Mucosa of descending colon (tissue), 3 donors: Measurements from ENCODE around the gene FGFR1OP2. TPM values are rescaled to one million over a fixed set of nuclear protein-coding genes. Genes with fewer than 3 reads are reported as not detected.

Experiments used
- ATAC-seq: fragments of 200-7000 bp; cut with Tn5 transposase; one replicate; pipeline ENCODE4 v1.9.1; 2020; ENCODE audit warnings: mild to moderate bottlenecking, moderate library complexity
- DNase-seq, 3 donors: peaks; one replicate each; pipeline ENCODE4 v3.0.0-alpha.2; 2020
- H3K36me3 ChIP-seq: fragments of 200-600 bp; one replicate; pipeline ENCODE4 v1.8.0; 2021; ENCODE audit warnings: low read depth, mild to moderate bottlenecking
- H3K4me1 ChIP-seq: fragments of 200-600 bp; one replicate; pipeline ENCODE4 v1.8.0; 2021; ENCODE audit warnings: low read depth, mild to moderate bottlenecking
- H3K4me3 ChIP-seq: fragments of 200-600 bp; one replicate; pipeline ENCODE4 v1.8.0; 2021; ENCODE audit warnings: mild to moderate bottlenecking
- H3K9me3 ChIP-seq: fragments of 200-600 bp; one replicate; pipeline ENCODE4 v1.8.0; 2021; ENCODE audit warnings: mild to moderate bottlenecking
- intact Hi-C, 2 donors: fragments of 100-400 bp; cut with DNase I in 1 of 2; cut with micrococcal nuclease in 1 of 2; formaldehyde crosslinking; loops; one replicate each; pipeline versions ENCODE4 v1.11.0 to v1.11.1; 2022; cut with DNase I, micrococcal nuclease
- total RNA-seq, 3 donors: library from RNA; stranded (reverse); fragmentation: NEBNext Ultra II Directional in 2 of 3; extraction: Animal tissue kit (Norgen Biotek cat#: 25700) in 2 of 3; gene quantifications; one replicate each; pipeline versions ENCODE4 v1.2.1 to v1.2.4, GENCODE V29; 2021 to 2023
- TF ChIP-seq, protein P1 (sequence below): fragments of 200-600 bp; IDR thresholded peaks from one replicate; pipeline ENCODE4 v1.8.0; 2022; ENCODE audit warnings: antibody characterized with exemption, mild to moderate bottlenecking
- donor health status: DM: no; HTN: no; CAD: no; lungs with moderate emphysema.
- donor health status: DM: no; HTN: no; CAD: no.
- donor health status: DM: no; HTN: yes; CAD: no.

FGFR1OP2 gene
- total RNA-seq, 3 donors from 2014 or later = 25.1 to 50.9 (median 28.2) TPM

DNA sequence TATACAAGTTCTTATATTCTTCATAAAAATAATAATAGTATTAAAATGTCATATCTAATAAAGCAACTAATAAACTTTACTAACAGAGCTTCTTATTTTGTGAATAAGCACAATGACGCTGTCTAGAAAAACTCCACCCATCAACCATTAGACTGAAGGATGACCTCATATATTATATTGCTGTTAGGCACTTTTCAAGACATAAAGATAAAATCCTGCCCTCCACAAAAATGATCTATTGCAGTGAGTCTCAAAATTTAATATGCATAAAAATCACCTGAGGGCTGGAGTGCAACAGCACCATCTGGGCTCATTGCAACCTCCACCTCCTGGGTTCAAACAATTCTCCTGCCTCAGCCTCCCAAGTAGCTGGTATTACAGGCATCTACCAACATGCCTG, 55.8 kb downstream of the FGFR1OP2 start:
- intact Hi-C loops = no loop called here
- no peak for ATAC-seq
- H3K9me3 ChIP-seq = no peaks in the 10 kb centered on the region
- DNase-seq = no peak
- H3K4me1 ChIP-seq = no peaks in the 10 kb centered on the region
- TF ChIP-seq, protein P1, sequence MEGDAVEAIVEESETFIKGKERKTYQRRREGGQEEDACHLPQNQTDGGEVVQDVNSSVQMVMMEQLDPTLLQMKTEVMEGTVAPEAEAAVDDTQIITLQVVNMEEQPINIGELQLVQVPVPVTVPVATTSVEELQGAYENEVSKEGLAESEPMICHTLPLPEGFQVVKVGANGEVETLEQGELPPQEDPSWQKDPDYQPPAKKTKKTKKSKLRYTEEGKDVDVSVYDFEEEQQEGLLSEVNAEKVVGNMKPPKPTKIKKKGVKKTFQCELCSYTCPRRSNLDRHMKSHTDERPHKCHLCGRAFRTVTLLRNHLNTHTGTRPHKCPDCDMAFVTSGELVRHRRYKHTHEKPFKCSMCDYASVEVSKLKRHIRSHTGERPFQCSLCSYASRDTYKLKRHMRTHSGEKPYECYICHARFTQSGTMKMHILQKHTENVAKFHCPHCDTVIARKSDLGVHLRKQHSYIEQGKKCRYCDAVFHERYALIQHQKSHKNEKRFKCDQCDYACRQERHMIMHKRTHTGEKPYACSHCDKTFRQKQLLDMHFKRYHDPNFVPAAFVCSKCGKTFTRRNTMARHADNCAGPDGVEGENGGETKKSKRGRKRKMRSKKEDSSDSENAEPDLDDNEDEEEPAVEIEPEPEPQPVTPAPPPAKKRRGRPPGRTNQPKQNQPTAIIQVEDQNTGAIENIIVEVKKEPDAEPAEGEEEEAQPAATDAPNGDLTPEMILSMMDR = no peak
- no peaks in the 10 kb centered on the region for H3K36me3 ChIP-seq
- H3K4me3 ChIP-seq = no peak overlapping the region

DNA sequence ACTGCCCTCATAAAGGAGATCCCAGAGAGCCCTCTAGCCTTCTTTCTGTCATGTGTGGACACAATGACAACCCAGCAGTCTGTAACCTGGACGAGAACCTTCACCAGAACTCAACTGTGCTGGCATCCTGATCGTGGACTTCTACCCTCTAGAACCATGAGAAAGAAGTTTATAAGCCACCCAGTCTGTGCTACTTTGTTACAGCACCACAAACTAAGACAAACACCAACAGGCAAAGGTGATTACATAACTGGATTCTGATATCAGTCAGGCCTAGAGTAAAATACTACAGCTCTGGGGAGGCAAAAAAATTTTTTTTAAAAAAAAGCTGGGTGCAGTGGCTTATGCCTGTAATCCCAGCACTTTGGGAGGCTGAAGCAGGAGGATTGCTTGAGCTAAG, 57.4 kb downstream of the FGFR1OP2 start:
- intact Hi-C loops = no loop called here
- no peaks in the 10 kb centered on the region for H3K36me3 ChIP-seq

DNA sequence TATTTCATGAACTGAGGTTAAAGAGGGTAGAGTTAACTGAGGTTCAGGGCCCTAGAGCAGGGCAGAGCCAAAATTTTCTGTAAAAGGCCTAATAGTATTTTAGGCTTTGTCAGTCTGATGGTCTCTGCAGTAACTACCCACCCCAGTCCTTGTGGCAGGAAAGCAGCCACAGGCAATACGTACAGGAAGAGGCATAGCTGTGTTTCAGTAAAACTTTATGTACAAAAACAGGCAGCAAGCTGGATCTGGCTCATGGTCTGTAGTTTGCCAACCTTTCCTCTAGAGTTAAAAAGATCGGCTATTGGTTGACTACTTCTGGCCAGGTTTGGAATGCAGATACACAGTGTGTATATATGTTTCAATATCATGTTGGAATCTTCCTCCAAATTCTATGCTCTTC, 58.7 kb downstream of the FGFR1OP2 start:
- Histone ChIP-seq H3K4me3 (no peak overlapping the region), H3K4me1 (no peaks in the 10 kb centered on the region), H3K36me3 (no peaks in the 10 kb centered on the region), H3K9me3 (no peaks in the 10 kb centered on the region)
- DNase-seq (no peak), ATAC-seq (no peak)
- intact Hi-C loops = no loop called here
- TF ChIP-seq, protein P1 = no peak

More for the DNA sequence above, 57.4 kb downstream of the FGFR1OP2 start:
- TF ChIP-seq, protein P1 = no peak
- DNase-seq (no peak), ATAC-seq (no peak)
- Histone ChIP-seq H3K4me1 (no peaks in the 10 kb centered on the region), H3K4me3 (no peak overlapping the region), H3K9me3 (no peaks in the 10 kb centered on the region)

DNA sequence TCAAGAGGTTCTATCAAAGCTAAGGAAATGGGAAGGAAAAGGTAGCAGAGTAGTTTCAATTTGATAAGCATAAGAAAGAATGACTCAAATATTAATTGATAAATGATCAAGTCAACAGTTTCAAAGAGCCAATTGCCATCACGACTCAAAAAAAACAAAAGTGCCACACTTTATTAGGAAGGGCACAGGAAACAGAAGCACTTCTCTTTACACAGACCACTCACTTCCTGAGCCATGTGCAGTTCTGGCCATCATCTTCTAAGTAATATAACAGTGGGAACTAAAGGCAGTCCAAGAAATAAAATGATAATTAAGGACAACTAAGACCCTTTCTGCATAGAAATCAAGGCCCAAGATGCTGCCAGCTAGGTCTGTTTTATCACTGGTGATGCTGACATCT, 62.7 kb downstream of the FGFR1OP2 start:
- Histone ChIP-seq H3K4me1 (no peaks in the 10 kb centered on the region), H3K4me3 (no peak overlapping the region), H3K36me3 (no peaks in the 10 kb centered on the region), H3K9me3 (no peaks in the 10 kb centered on the region)
- intact Hi-C loops = no loop called here
- TF ChIP-seq, protein P1 = no peak
- no peak for DNase-seq
- no peak for ATAC-seq

DNA sequence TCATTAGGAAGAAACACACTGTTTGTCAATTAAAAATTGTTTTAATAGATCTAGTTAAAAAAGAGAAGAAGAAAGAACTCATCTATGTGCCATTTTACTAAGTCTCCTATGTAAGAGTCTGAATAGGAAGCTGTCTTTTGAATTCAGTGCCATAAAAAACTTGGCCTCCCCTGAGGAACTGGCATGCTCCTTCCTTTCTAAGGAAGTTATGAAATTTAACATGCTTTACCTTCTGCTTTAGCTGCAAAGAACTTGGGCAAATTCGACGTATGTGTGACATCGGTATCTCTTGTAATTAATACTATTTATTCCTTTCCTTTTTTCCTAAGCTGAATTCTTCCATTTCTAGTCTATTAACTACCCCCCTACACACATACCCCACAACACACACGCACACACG, 63.4 kb downstream of the FGFR1OP2 start:
- no peak for DNase-seq
- TF ChIP-seq, protein P1 = no peak
- Histone ChIP-seq H3K4me1 (no peaks in the 10 kb centered on the region), H3K36me3 (no peaks in the 10 kb centered on the region), H3K4me3 (no peak overlapping the region), H3K9me3 (no peaks in the 10 kb centered on the region)
- no peak for ATAC-seq
- intact Hi-C loops = no loop called here

DNA sequence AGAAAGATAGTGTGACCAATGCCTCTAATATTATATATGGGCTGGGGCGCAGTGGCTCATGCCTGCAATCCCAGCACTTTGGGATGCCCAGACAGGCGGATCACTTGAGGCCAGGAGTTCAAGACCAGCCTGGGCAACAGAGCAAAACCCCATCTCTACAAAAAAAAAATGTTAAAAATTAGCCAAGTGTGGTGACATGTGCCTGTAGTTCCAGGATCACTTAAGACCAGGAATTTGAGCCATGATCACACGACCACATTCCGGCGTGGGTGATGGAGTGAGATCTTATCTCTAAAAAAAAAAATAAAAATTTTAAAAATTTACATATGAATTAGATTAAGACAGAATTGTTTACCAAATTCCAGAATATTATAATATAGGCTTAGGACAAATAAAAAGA, 63.9 kb downstream of the FGFR1OP2 start:
- Histone ChIP-seq H3K4me1 (peaks cover 3% of the 10 kb centered on the region), H3K4me3 (no peak overlapping the region), H3K36me3 (no peaks in the 10 kb centered on the region), H3K9me3 (no peaks in the 10 kb centered on the region)
- ATAC-seq = no peak
- TF ChIP-seq, protein P1 = no peak
- no peak for DNase-seq
- intact Hi-C loops = no loop called here
